ENCODE data around the gene ARVCF. TPM values are rescaled to one million over a fixed set of nuclear protein-coding genes. Genes with fewer than 3 reads are reported as not detected.

Gene ARVCF
- total and polyA plus RNA-seq, 9 of the 15 experiments (the other 6 are each of a cell fraction or from before 2014, with no cell fraction given), result 0.03 to 97.4 (median 15.6) TPM

DNA sequence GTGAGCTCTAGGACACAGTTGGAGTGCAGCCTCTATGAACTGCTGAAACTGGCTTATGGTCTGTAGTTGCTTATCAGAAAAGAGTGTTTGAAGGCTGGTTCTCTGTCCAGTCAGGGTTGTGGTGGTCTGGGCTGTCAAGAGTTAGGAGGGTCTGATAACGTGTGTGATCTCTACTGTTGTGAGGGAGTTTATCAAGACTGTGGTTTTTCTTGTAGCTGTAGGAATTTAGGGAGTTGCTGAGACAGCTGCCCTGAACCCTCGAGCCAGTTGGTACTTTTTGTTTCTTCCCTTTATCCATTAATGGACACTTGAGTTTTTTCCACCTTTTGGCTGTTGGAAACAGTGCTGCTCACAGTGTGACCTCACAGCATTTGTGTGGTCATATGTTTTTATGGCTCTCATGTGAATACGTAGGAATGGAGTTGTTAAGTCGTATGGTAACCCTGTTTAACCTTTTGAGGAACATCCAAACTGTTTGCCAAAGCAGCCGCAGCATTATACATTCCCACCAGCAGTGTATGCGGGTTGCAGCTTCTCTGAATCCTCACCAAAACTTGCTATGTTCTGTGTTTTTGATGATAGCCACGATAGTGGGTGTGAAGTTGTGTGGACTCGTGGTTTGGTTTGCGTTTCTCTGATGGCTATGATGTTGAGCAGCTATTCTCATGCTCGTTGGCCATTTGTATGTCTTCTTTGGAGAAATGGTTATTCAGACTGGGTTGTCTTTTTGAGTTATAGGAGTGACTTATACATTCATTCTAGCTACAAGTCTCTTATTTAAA, 42.6 kb upstream of the ARVCF start (continued):
- TF ChIP-seq ELF2 (CRISPR knock-in tag; IDR thresholded peaks at IDR 0.05), result peak; percentile 69
- TF ChIP-seq ZNF324 (CRISPR knock-in tag; IDR thresholded peaks at IDR 0.05), result no peak; the same call in 1 of the 2 replicates
- TF ChIP-seq SREBF1 (IDR thresholded peaks at IDR 0.05; ENCODE audit: borderline replicate concordance, low read depth, low read length), result no peak
- TF ChIP-seq SETDB1 (IDR thresholded peaks at IDR 0.05; ENCODE audit: low read length), result no peak
- TF ChIP-seq, protein P1, sequence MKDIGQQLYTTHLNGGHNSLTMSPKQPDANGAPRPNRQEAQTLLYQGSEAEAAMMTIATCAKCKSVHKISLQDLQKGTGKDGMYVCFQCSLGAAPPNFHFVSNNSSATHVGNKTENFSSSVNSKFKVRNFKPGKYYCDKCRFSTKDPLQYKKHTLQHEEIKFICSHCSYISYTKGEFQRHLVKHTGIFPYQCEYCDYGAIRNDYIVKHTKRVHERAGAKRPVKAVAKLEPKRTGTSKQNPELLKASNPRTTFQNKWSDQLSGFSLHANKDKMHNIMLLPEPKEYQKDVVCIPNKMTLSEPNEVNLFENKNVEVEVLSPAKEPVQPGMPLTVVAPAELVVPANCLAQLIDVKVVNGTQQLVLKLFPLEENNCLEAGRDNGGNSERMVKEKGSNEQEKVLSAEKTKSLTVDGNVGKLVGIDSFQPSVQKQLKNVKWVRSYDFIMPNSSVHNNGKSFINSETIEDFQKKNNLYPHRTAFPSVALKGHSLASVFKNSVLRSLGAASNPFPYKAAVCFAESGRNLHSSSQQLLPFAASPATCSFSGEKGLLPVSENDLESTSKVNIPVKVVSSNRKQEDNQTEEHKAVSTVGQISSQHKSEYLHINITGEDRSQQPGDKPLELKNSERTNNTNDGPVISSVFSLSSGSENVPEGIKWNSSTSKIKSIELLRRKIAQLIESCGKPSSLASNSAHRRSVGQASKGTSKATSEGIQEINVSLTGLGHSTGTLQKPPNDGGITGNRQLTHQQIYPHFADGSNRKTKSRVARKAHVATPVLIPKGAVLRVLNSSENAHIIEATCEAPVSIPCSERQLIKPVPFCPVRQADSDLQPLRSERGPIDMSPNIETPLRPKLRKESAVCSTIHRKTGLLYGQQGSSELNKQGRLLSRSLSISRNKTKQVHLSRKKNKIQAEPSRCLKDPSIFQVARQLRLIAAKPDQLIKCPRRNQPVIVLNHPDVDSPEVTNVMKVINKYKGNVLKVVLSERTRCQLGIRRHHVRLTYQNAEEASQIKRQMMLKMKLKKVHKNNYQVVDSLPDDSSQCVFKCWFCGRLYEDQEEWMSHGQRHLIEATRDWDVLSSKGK (CRISPR knock-in tag; IDR thresholded peaks at IDR 0.05), result no peak
- TF ChIP-seq, protein P2, sequence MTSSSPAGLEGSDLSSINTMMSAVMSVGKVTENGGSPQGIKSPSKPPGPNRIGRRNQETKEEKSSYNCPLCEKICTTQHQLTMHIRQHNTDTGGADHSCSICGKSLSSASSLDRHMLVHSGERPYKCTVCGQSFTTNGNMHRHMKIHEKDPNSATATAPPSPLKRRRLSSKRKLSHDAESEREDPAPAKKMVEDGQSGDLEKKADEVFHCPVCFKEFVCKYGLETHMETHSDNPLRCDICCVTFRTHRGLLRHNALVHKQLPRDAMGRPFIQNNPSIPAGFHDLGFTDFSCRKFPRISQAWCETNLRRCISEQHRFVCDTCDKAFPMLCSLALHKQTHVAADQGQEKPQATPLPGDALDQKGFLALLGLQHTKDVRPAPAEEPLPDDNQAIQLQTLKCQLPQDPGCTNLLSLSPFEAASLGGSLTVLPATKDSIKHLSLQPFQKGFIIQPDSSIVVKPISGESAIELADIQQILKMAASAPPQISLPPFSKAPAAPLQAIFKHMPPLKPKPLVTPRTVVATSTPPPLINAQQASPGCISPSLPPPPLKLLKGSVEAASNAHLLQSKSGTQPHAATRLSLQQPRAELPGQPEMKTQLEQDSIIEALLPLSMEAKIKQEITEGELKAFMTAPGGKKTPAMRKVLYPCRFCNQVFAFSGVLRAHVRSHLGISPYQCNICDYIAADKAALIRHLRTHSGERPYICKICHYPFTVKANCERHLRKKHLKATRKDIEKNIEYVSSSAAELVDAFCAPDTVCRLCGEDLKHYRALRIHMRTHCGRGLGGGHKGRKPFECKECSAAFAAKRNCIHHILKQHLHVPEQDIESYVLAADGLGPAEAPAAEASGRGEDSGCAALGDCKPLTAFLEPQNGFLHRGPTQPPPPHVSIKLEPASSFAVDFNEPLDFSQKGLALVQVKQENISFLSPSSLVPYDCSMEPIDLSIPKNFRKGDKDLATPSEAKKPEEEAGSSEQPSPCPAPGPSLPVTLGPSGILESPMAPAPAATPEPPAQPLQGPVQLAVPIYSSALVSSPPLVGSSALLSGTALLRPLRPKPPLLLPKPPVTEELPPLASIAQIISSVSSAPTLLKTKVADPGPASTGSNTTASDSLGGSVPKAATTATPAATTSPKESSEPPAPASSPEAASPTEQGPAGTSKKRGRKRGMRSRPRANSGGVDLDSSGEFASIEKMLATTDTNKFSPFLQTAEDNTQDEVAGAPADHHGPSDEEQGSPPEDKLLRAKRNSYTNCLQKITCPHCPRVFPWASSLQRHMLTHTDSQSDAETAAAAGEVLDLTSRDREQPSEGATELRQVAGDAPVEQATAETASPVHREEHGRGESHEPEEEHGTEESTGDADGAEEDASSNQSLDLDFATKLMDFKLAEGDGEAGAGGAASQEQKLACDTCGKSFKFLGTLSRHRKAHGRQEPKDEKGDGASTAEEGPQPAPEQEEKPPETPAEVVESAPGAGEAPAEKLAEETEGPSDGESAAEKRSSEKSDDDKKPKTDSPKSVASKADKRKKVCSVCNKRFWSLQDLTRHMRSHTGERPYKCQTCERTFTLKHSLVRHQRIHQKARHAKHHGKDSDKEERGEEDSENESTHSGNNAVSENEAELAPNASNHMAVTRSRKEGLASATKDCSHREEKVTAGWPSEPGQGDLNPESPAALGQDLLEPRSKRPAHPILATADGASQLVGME (CRISPR knock-in tag; IDR thresholded peaks at IDR 0.05), result no peak
- peak; percentile 91 for TF ChIP-seq ZSCAN29 (IDR thresholded peaks at IDR 0.05)
- TF ChIP-seq BRD9 (IDR thresholded peaks at IDR 0.05; ENCODE audit: low read depth, partially characterized antibody), result no peak
- TF ChIP-seq, protein P3, sequence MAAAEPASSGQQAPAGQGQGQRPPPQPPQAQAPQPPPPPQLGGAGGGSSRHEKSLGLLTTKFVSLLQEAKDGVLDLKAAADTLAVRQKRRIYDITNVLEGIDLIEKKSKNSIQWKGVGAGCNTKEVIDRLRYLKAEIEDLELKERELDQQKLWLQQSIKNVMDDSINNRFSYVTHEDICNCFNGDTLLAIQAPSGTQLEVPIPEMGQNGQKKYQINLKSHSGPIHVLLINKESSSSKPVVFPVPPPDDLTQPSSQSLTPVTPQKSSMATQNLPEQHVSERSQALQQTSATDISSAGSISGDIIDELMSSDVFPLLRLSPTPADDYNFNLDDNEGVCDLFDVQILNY (CRISPR knock-in tag; IDR thresholded peaks at IDR 0.05), result no peak
- TF ChIP-seq CEBPB (tag; IDR thresholded peaks at IDR 0.05), result no peak
- TF ChIP-seq, protein P4, sequence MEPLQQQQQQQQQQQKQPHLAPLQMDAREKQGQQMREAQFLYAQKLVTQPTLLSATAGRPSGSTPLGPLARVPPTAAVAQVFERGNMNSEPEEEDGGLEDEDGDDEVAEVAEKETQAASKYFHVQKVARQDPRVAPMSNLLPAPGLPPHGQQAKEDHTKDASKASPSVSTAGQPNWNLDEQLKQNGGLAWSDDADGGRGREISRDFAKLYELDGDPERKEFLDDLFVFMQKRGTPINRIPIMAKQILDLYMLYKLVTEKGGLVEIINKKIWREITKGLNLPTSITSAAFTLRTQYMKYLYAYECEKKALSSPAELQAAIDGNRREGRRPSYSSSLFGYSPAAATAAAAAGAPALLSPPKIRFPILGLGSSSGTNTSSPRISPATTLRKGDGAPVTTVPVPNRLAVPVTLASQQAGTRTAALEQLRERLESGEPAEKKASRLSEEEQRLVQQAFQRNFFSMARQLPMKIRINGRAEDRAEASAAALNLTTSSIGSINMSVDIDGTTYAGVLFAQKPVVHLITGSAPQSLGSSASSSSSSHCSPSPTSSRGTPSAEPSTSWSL (CRISPR knock-in tag; IDR thresholded peaks at IDR 0.05; ENCODE audit: borderline replicate concordance), result no peak

Data from K562 (cell line).